ENCODE data around the gene CAST.
A peak's percentile ranks its signal among the peaks of the same experiment; 100 is the strongest.
"Not testable (repeated sequence)": the region's sequence is repeated elsewhere in the genome, so short reads cannot be mapped to it uniquely, and the experiment has no call there.

Gene CAST

GRCh38 chr5:96741891-96742309 is 79.7 kb downstream of the CAST start:
- no peak overlapping the region for H3K4me3 ChIP-seq (ENCODE audit: low read length)
- no peak for TF ChIP-seq CTCF (IDR thresholded peaks at IDR 0.05; ENCODE audit: insufficient read depth, low read depth, low read length, missing control alignments)
- DNase-seq (ENCODE audit: low read depth), result no peak

DNA sequence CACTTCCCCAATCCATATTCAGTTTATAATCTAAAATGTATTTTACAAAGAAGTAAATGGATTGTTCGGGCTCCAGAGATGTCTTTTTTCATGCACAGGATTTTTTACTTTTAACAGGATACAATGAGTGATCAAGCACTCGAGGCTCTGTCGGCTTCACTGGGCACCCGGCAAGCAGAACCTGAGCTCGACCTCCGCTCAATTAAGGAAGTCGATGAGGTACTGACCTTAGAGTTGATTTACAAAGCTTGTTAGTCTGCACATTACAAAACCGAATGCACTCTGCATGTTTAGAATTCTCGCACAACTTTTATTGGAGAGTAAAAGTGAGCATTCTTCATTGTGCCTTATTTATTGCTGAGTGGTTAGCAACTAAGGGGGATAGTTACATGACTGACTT is 80.4 kb downstream of the CAST start:
- no peak for DNase-seq (ENCODE audit: low read depth)
- H3K4me3 ChIP-seq (ENCODE audit: low read length), result no peak overlapping the region
- TF ChIP-seq CTCF (IDR thresholded peaks at IDR 0.05; ENCODE audit: insufficient read depth, low read depth, low read length, missing control alignments), result no peak

- no peak for TF ChIP-seq CTCF (IDR thresholded peaks at IDR 0.05; ENCODE audit: insufficient read depth, low read depth, low read length, missing control alignments)
- DNase-seq (ENCODE audit: low read depth), result peak; percentile 62
- no peak overlapping the region for H3K4me3 ChIP-seq (ENCODE audit: low read length)
Observed at GRCh38 chr5:96743065-96743768, 81.0 kb downstream of the CAST start.

DNA sequence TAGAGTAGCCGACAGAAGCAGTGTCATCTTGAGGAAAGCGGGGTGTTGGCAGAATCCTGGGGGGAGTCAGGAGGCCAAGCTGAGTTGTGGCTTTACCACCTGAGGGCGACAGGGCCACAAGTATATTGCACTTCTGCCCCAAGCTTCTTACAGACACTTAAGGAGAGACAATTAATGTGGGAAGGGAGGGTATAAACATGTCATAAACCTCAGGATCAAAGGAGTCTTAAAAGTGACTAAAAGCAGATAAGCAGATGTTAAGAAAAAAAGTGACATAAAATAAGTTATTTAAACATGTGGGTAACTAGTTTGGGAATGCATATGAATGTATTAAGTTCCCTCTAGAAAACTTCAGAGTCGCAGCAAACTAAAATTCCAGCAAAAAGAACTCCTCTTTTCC is 81.6 kb downstream of the CAST start:
- H3K4me3 ChIP-seq (ENCODE audit: low read length), result no peak overlapping the region
- no peak for TF ChIP-seq CTCF (IDR thresholded peaks at IDR 0.05; ENCODE audit: insufficient read depth, low read depth, low read length, missing control alignments)
- no peak for DNase-seq (ENCODE audit: low read depth)

DNA sequence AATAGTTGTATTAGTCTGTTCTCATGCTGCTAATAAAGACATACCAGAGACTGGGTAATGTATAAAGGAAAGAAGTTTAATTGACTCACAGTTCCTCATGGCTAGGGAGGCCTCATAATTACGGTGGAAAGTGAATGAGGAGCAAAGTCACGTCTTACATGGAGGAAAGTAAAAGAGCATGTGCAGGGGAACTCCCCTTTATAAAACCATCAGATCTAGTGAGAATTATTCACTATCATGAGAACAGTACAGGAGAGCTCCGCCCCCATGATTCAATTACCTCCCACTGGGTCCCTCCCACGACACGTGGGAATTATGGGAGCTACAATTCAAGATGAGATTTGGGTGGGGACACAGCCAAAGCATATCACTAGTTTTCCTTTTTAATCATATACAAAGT is 82.0 kb downstream of the CAST start:
- DNase-seq (ENCODE audit: low read depth); H3K4me3 ChIP-seq (ENCODE audit: low read length): not testable (repeated sequence)

GRCh38 chr5:96745025-96745424 is 82.8 kb downstream of the CAST start:
- TF ChIP-seq CTCF (IDR thresholded peaks at IDR 0.05; ENCODE audit: insufficient read depth, low read depth, low read length, missing control alignments), result no peak
- no peak for DNase-seq (ENCODE audit: low read depth)
- H3K4me3 ChIP-seq (ENCODE audit: low read length), result no peak overlapping the region

DNA sequence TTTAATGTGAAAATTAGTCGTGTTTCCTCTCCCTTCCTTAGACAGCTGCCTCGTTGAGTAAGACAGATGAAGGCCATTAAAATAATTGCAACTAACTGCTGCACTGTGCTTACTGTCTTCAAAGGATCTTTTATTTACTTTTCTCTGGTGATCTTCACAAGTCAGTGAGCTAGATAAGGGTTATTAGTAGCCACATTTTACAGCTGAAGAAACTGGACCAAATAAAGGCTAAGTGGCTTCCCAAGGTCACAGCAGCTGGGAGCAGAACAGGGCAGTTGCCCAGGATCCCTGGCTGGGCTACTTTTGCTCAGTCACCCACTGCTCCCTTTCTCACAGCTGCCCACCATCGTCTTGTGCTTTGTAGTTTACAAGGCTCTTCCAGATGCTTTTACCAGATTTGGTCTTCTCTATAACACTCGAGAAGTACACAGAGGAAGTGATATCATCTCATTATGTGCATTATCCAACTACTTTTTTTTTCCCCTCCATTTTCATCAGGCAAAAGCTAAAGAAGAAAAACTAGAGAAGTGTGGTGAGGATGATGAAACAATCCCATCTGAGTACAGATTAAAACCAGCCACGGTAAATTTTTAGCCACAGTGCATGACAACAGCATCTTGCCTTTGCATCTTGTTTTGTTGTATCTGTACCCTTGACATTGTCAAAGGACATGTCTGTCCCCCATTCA is 83.8 kb downstream of the CAST start:
- no peak overlapping the region for H3K4me3 ChIP-seq (ENCODE audit: low read length)
- DNase-seq (ENCODE audit: low read depth), result no peak
- no peak for TF ChIP-seq CTCF (IDR thresholded peaks at IDR 0.05; ENCODE audit: insufficient read depth, low read depth, low read length, missing control alignments)
